GM18907 (cell line): Measurements from ENCODE around the gene FBLIM1.
A peak's percentile ranks its signal among the peaks of the same experiment; 100 is the strongest.
"Not testable (repeated sequence)": the region's sequence is repeated elsewhere in the genome, so short reads cannot be mapped to it uniquely, and the experiment has no call there.

Source experiments
- ATAC-seq: cut with Tn5 transposase; IDR thresholded peaks from one replicate; pipeline ENCODE4 v1.9.1; 2021; ENCODE audit warnings: mild to moderate bottlenecking, moderate library complexity; ENCODE audit not compliant: unreplicated experiment

The FBLIM1 gene

GRCh38 chr1:15803380-15803779 lies 44.8 kb downstream of the FBLIM1 start:
- no peak for ATAC-seq

GRCh38 chr1:15804060-15804459 lies 45.5 kb downstream of the FBLIM1 start:
- ATAC-seq: no peak

- ATAC-seq: no peak
Observed at GRCh38 chr1:15807121-15807520, 48.5 kb downstream of the FBLIM1 start.

GRCh38 chr1:15807549-15807948 lies 49.0 kb downstream of the FBLIM1 start, which contains the start of gene UQCRHL:
Gene UQCRHL, minus strand, starts transcription at chr1:15807649. Its CDS starts 0 bp downstream, at chr1:15807649.
- ATAC-seq: not testable (repeated sequence)

GRCh38 chr1:15808955-15809354 lies 50.4 kb downstream of the FBLIM1 start:
- ATAC-seq: no peak

- ATAC-seq: no peak
Observed at GRCh38 chr1:15810073-15810472, 51.5 kb downstream of the FBLIM1 start.

GRCh38 chr1:15816674-15817073 lies 58.1 kb downstream of the FBLIM1 start:
- no peak for ATAC-seq

GRCh38 chr1:15820478-15820877 lies 61.9 kb downstream of the FBLIM1 start:
- ATAC-seq: no peak

GRCh38 chr1:15825800-15826199 lies 67.2 kb downstream of the FBLIM1 start:
- ATAC-seq: no peak

GRCh38 chr1:15826810-15827507 lies 68.4 kb downstream of the FBLIM1 start:
- no peak for ATAC-seq

GRCh38 chr1:15827567-15827966 lies 69.0 kb downstream of the FBLIM1 start:
- not testable (repeated sequence) for ATAC-seq

GRCh38 chr1:15828931-15829330 lies 70.3 kb downstream of the FBLIM1 start:
- not testable (repeated sequence) for ATAC-seq

GRCh38 chr1:15830258-15830657 lies 71.7 kb downstream of the FBLIM1 start:
- ATAC-seq: no peak

- ATAC-seq: no peak
Observed at GRCh38 chr1:15833069-15833679, 74.6 kb downstream of the FBLIM1 start.

GRCh38 chr1:15833842-15834405 lies 75.3 kb downstream of the FBLIM1 start:
- no peak for ATAC-seq

GRCh38 chr1:15834406-15835204 lies 76.0 kb downstream of the FBLIM1 start:
- peak; percentile 56 for ATAC-seq

- peak; percentile 15 for ATAC-seq
Observed at GRCh38 chr1:15835205-15835740, 76.7 kb downstream of the FBLIM1 start.

- peak; percentile 48 for ATAC-seq
Observed at GRCh38 chr1:15835741-15836510, 77.3 kb downstream of the FBLIM1 start.
